Loucy (cell line): ENCODE results near the gene VWA1.

Experiments
- CTCF ChIP-seq: fragments of 200-600 bp; sonication (generic); conservative IDR thresholded peaks from 2 replicates; pipeline ENCODE4 v1.5.1; 2014; ENCODE audit warnings: mild to moderate bottlenecking, antibody characterized with exemption, low read length
- EZH2phosphoT487 ChIP-seq: fragments of 200-600 bp; IDR thresholded peaks from 2 replicates; pipeline ENCODE4 v1.6.1; 2018; ENCODE audit warnings: antibody characterized with exemption, mild to moderate bottlenecking, moderate library complexity, borderline replicate concordance

GRCh38 chr1:1437033-1437903 lies 1.8 kb downstream of the VWA1 start:
- no peak for TF ChIP-seq CTCF
- TF ChIP-seq EZH2phosphoT487, result no peak
